OCI-LY7 (cell line): ENCODE data around the gene SKIDA1. TPM values are rescaled to one million over a fixed set of nuclear protein-coding genes. Genes with fewer than 3 reads are reported as not detected.

Experiments
- BruUV-seq: library from RNA; stranded (reverse); fragments of 400-500 nt; replicated peaks from 2 replicates; lab custom pipeline; 2021; lab: Mats Ljungman, UMichigan
- CTCF ChIA-PET: fragments of 300-600 bp; sonication (Branson Sonifier 250); formaldehyde crosslinking; loops from one replicate; lab custom pipeline; 2022; ENCODE audit warnings: antibody characterized with exemption; ENCODE audit not compliant: unreplicated experiment; lab: Charles Lee
- POLR2A ChIA-PET: fragments of 300-600 bp; sonication (Branson Sonifier 250); formaldehyde crosslinking; loops from one replicate; lab custom pipeline; 2022; ENCODE audit warnings: antibody characterized with exemption; lab: Charles Lee
- DNase-seq: peaks from one replicate; pipeline ENCODE4 v3.0.0-alpha.2; 2015; ENCODE audit warnings: low spot score
- H2AFZ ChIP-seq: fragments of 200-600 bp; sonication (generic), shearing (Covaris generic); 2 replicates; pipeline ENCODE4 v1.6.1; 2014; ENCODE audit warnings: mild to moderate bottlenecking, antibody characterized with exemption, low read length, moderate library complexity
- H3K27ac ChIP-seq: fragments of 200-600 bp; sonication (generic); 2 replicates; pipeline ENCODE4 v1.5.1; 2014; ENCODE audit warnings: mixed run types, low read depth, mild to moderate bottlenecking, moderate library complexity, low read length, inconsistent platforms; ENCODE audit not compliant: poor library complexity, severe bottlenecking
- H3K36me3 ChIP-seq: fragments of 200-600 bp; sonication (generic); 2 replicates; pipeline ENCODE4 v1.6.1; 2014; ENCODE audit warnings: mild to moderate bottlenecking, antibody characterized with exemption, low read length, moderate library complexity, mixed read lengths; ENCODE audit not compliant: insufficient read depth
- H3K4me1 ChIP-seq: fragments of 200-600 bp; sonication (generic); 2 replicates; pipeline ENCODE4 v1.5.1; 2014; ENCODE audit warnings: mild to moderate bottlenecking, low read length; ENCODE audit not compliant: insufficient read depth, poor library complexity, severe bottlenecking
- H3K4me2 ChIP-seq: fragments of 200-600 bp; sonication (generic); 2 replicates; pipeline ENCODE4 v1.6.1; 2014; ENCODE audit warnings: mild to moderate bottlenecking, low read length
- H3K4me3 ChIP-seq: fragments of 200-600 bp; sonication (generic); 2 replicates; pipeline ENCODE4 v1.5.1; 2014; ENCODE audit warnings: mild to moderate bottlenecking, low read depth, low read length; ENCODE audit not compliant: poor library complexity, severe bottlenecking
- H3K79me2 ChIP-seq: fragments of 200-600 bp; sonication (generic); 2 replicates; pipeline ENCODE4 v1.6.1; 2016; ENCODE audit warnings: low read depth, mild to moderate bottlenecking, low read length, moderate library complexity, mixed read lengths; ENCODE audit not compliant: insufficient read depth
- H3K9me2 ChIP-seq: fragments of 200-600 bp; sonication (generic); 2 replicates; pipeline ENCODE4 v1.6.1; 2016; ENCODE audit warnings: mild to moderate bottlenecking, low read length, mixed read lengths; ENCODE audit not compliant: insufficient read depth
- H3K9me3 ChIP-seq: fragments of 200-600 bp; sonication (generic); 2 replicates; pipeline ENCODE4 v1.6.1; 2014; ENCODE audit warnings: mild to moderate bottlenecking, mixed run types, low read length, mixed read lengths
- H4K20me1 ChIP-seq: fragments of 200-600 bp; sonication (generic); 2 replicates; pipeline ENCODE4 v1.6.1; 2014; ENCODE audit warnings: mild to moderate bottlenecking, antibody characterized with exemption, low read length, moderate library complexity, mixed read lengths; ENCODE audit not compliant: insufficient read depth
- CTCF ChIP-seq: fragments of 200-600 bp; sonication (generic); conservative IDR thresholded peaks from 2 replicates; pipeline ENCODE4 v1.5.1; 2014; ENCODE audit warnings: mild to moderate bottlenecking, antibody characterized with exemption, low read length, moderate library complexity, mixed read lengths
- EZH2phosphoT487 ChIP-seq: fragments of 200-600 bp; sonication (generic); IDR thresholded peaks from 2 replicates; pipeline ENCODE4 v1.6.1; 2018; ENCODE audit warnings: low read depth, borderline replicate concordance, mild to moderate bottlenecking, mixed run types, antibody characterized with exemption, low read length, moderate library complexity, mixed read lengths
- intact Hi-C: fragments of 100-400 bp; cut with micrococcal nuclease; formaldehyde crosslinking; loops from one replicate; pipeline ENCODE4 v1.10.0; 2022; ENCODE audit not compliant: unreplicated experiment
- total RNA-seq, 2 experiments: library from RNA; depleted of rRNA in 1 of 2; stranded (reverse); fragments of >200 nt in 1 of 2; shearing (Covaris generic) in 1 of 2; gene quantifications; 2 replicates each; pipeline ENCODE4 v1.2.3, GENCODE V29; 2014 to 2022

Gene SKIDA1
- total RNA-seq, 2 experiments from 2014 or later = not detected

- no peaks in the 10 kb centered on the region for H3K9me3 ChIP-seq
- H3K4me2 ChIP-seq = no peak overlapping the region
- ChIA-PET POLR2A (interaction anchor here (0.6 to 0.7 kb wide), 3 partner anchors 263 to 1488 kb away, joined by 3 to 6 read pairs (median 3); no protein-coding TSS in a partner anchor), CTCF (no interaction called here)
- intact Hi-C loops = no loop called here
- no peak for DNase-seq
- no peak overlapping the region for H3K27ac ChIP-seq
- H3K4me3 ChIP-seq = no peak overlapping the region
- no peaks in the 10 kb centered on the region for H4K20me1 ChIP-seq
- no peaks in the 10 kb centered on the region for H3K79me2 ChIP-seq
- H2AFZ ChIP-seq = no peak overlapping the region
- no TSS peak for BruUV-seq
- no peaks in the 10 kb centered on the region for H3K4me1 ChIP-seq
- TF ChIP-seq CTCF (no peak), EZH2phosphoT487 (no peak)
- H3K36me3 ChIP-seq = no peaks in the 10 kb centered on the region
- H3K9me2 ChIP-seq = no peaks in the 10 kb centered on the region
Measured at GRCh38 chr10:21473541-21473940, 51.9 kb downstream of the SKIDA1 start.

- Histone ChIP-seq H3K27ac (no peak overlapping the region), H3K4me2 (no peak overlapping the region), H3K79me2 (no peaks in the 10 kb centered on the region), H3K36me3 (no peaks in the 10 kb centered on the region), H2AFZ (no peak overlapping the region), H3K9me2 (no peaks in the 10 kb centered on the region), H3K4me3 (no peak overlapping the region), H3K9me3 (no peaks in the 10 kb centered on the region), H4K20me1 (no peaks in the 10 kb centered on the region), H3K4me1 (no peaks in the 10 kb centered on the region)
- TF ChIP-seq EZH2phosphoT487 (no peak), CTCF (no peak)
- POLR2A ChIA-PET = interaction anchor here (0.6 kb wide), 1 partner anchor 1489 kb away, joined by 3 read pairs; no protein-coding TSS in a partner anchor
- intact Hi-C loops = no loop called here
- no peak for DNase-seq
- CTCF ChIA-PET = no interaction called here
- no TSS peak for BruUV-seq
Measured at GRCh38 chr10:21473135-21473534, 52.3 kb downstream of the SKIDA1 start.

GRCh38 chr10:21468086-21468485, 57.4 kb downstream of the SKIDA1 start:
- H3K9me3 ChIP-seq = no peaks in the 10 kb centered on the region
- H3K4me3 ChIP-seq = no peak overlapping the region
- CTCF ChIA-PET = no interaction called here
- TF ChIP-seq CTCF = no peak
- no peak for TF ChIP-seq EZH2phosphoT487
- BruUV-seq = no TSS peak
- intact Hi-C loops = no loop called here
- no peak overlapping the region for H2AFZ ChIP-seq
- no peak overlapping the region for H3K27ac ChIP-seq
- no peaks in the 10 kb centered on the region for H3K4me1 ChIP-seq
- H3K36me3 ChIP-seq = no peaks in the 10 kb centered on the region
- no peak for DNase-seq
- H3K9me2 ChIP-seq = no peaks in the 10 kb centered on the region
- POLR2A ChIA-PET = no interaction called here
- H3K79me2 ChIP-seq = no peaks in the 10 kb centered on the region
- no peak overlapping the region for H3K4me2 ChIP-seq
- no peaks in the 10 kb centered on the region for H4K20me1 ChIP-seq
